Measurements from ENCODE around the gene GLI3. TPM values are rescaled to one million over a fixed set of nuclear protein-coding genes. Genes with fewer than 3 reads are reported as not detected.
A peak's percentile ranks its signal among the peaks of the same experiment; 100 is the strongest.

Gene GLI3
- total and polyA plus RNA-seq, 2 experiments from 2014 or later: 15.2 to 27.9 TPM

- Histone ChIP-seq H3K4me3 (no peak overlapping the region), H3K9me3 (ENCODE audit: low read depth) (no peaks in the 10 kb centered on the region), H3K27ac (no peak overlapping the region), H3K4me1 (ENCODE audit: low read depth) (peaks cover 12% of the 10 kb centered on the region), H3K27me3 (no peaks in the 10 kb centered on the region), H3K36me3 (no peaks in the 10 kb centered on the region)
- no peak for DNase-seq (ENCODE audit: low read depth in 1 of 2, low spot score in 1 of 2)
- no peak for TF ChIP-seq CTCF (IDR thresholded peaks at IDR 0.05; ENCODE audit: low read depth, low read length)
These were observed 183.2 kb downstream of the GLI3 start for GRCh38 chr7:42053834-42054233.

GRCh38 chr7:42049761-42050160, 187.2 kb downstream of the GLI3 start:
- Histone ChIP-seq H3K4me3 (no peak overlapping the region), H3K27me3 (no peaks in the 10 kb centered on the region), H3K4me1 (ENCODE audit: low read depth) (peaks cover 19% of the 10 kb centered on the region), H3K9me3 (ENCODE audit: low read depth) (no peaks in the 10 kb centered on the region), H3K36me3 (peaks cover 4% of the 10 kb centered on the region), H3K27ac (peak overlapping the region; percentile 52)
- no peak for TF ChIP-seq CTCF (IDR thresholded peaks at IDR 0.05; ENCODE audit: low read depth, low read length)
- DNase-seq (ENCODE audit: low read depth in 1 of 2, low spot score in 1 of 2): peak in 1 of 2 donors; percentile 44

- no peak overlapping the region for H3K4me3 ChIP-seq
- peak in 1 of 2 donors; percentile 78 for DNase-seq (ENCODE audit: low read depth in 1 of 2, low spot score in 1 of 2)
- H3K4me1 ChIP-seq (ENCODE audit: low read depth): peaks cover 19% of the 10 kb centered on the region
- H3K9me3 ChIP-seq (ENCODE audit: low read depth): no peaks in the 10 kb centered on the region
- peaks cover 11% of the 10 kb centered on the region for H3K36me3 ChIP-seq
- no peaks in the 10 kb centered on the region for H3K27me3 ChIP-seq
- H3K27ac ChIP-seq: no peak overlapping the region
- no peak for TF ChIP-seq CTCF (IDR thresholded peaks at IDR 0.05; ENCODE audit: low read depth, low read length)
These were observed 190.5 kb downstream of the GLI3 start for GRCh38 chr7:42046483-42046882.

- DNase-seq (ENCODE audit: low read depth in 1 of 2, low spot score in 1 of 2): no peak
- H3K27me3 ChIP-seq: no peaks in the 10 kb centered on the region
- H3K27ac ChIP-seq: no peak overlapping the region
- H3K9me3 ChIP-seq (ENCODE audit: low read depth): no peaks in the 10 kb centered on the region
- TF ChIP-seq CTCF (IDR thresholded peaks at IDR 0.05; ENCODE audit: low read depth, low read length): no peak
- peaks cover 11% of the 10 kb centered on the region for H3K36me3 ChIP-seq
- no peak overlapping the region for H3K4me3 ChIP-seq
- peaks cover 19% of the 10 kb centered on the region for H3K4me1 ChIP-seq (ENCODE audit: low read depth)
These were observed 191.0 kb downstream of the GLI3 start for GRCh38 chr7:42045961-42046360.

- peaks cover 26% of the 10 kb centered on the region for H3K36me3 ChIP-seq
- H3K4me3 ChIP-seq: no peak overlapping the region
- DNase-seq (ENCODE audit: low read depth in 1 of 2, low spot score in 1 of 2): peak in 1 of 2 donors; percentile 40
- H3K9me3 ChIP-seq (ENCODE audit: low read depth): no peaks in the 10 kb centered on the region
- H3K27me3 ChIP-seq: no peaks in the 10 kb centered on the region
- H3K4me1 ChIP-seq (ENCODE audit: low read depth): peaks cover 12% of the 10 kb centered on the region
- peak overlapping the region; percentile 44 for H3K27ac ChIP-seq
- no peak for TF ChIP-seq CTCF (IDR thresholded peaks at IDR 0.05; ENCODE audit: low read depth, low read length)
These were observed 197.1 kb downstream of the GLI3 start for GRCh38 chr7:42039921-42040320.

- H3K4me3 ChIP-seq: no peak overlapping the region
- no peak for TF ChIP-seq CTCF (IDR thresholded peaks at IDR 0.05; ENCODE audit: low read depth, low read length)
- H3K27ac ChIP-seq: no peak overlapping the region
- H3K36me3 ChIP-seq: peaks cover 26% of the 10 kb centered on the region
- H3K27me3 ChIP-seq: no peaks in the 10 kb centered on the region
- no peaks in the 10 kb centered on the region for H3K9me3 ChIP-seq (ENCODE audit: low read depth)
- peak in 1 of 2 donors; percentile 11 for DNase-seq (ENCODE audit: low read depth in 1 of 2, low spot score in 1 of 2)
- H3K4me1 ChIP-seq (ENCODE audit: low read depth): peaks cover 6% of the 10 kb centered on the region
These were observed 201.8 kb downstream of the GLI3 start for GRCh38 chr7:42035210-42035609.
